Chondrocyte (in vitro differentiated cells): Measurements from ENCODE around the gene SPTBN1. TPM values are rescaled to one million over a fixed set of nuclear protein-coding genes. Genes with fewer than 3 reads are reported as not detected.
A peak's percentile ranks its signal among the peaks of the same experiment; 100 is the strongest.

Experiments
- DNase-seq: peaks from one replicate; pipeline ENCODE4 v3.0.0; 2021; ENCODE audit warnings: mixed read lengths, low spot score
- H3K27ac Mint-ChIP-seq: one replicate; pipeline ENCODE4 v1.8.0; 2021; ENCODE audit warnings: mild to moderate bottlenecking, moderate library complexity, mixed read lengths; ENCODE audit not compliant: unreplicated experiment
- H3K27me3 Mint-ChIP-seq: 2 replicates; pipeline ENCODE4 v1.8.0; 2021; ENCODE audit warnings: low read depth, mixed read lengths
- H3K36me3 Mint-ChIP-seq: 2 replicates; pipeline ENCODE4 v1.8.0; 2021; ENCODE audit warnings: low read depth, mixed read lengths
- H3K4me1 Mint-ChIP-seq: 2 replicates; pipeline ENCODE4 v1.8.0; 2021; ENCODE audit warnings: low read depth, mild to moderate bottlenecking, mixed read lengths
- H3K4me3 Mint-ChIP-seq: one replicate; pipeline ENCODE4 v1.8.0; 2021; ENCODE audit warnings: mild to moderate bottlenecking, moderate library complexity, mixed read lengths; ENCODE audit not compliant: unreplicated experiment
- H3K9me3 Mint-ChIP-seq: 2 replicates; pipeline ENCODE4 v1.8.0; 2021; ENCODE audit warnings: low read depth, mixed read lengths
- total RNA-seq: library from RNA; stranded (reverse); gene quantifications from 3 replicates; pipeline ENCODE4 v1.2.1, GENCODE V29; 2021
- TF ChIP-seq, protein P1 (sequence below): fragments of 200-600 bp; sonication (generic); IDR thresholded peaks from 2 replicates; pipeline ENCODE4 v1.5.0; 2021; ENCODE audit warnings: antibody characterized with exemption, mild to moderate bottlenecking, moderate library complexity

Gene SPTBN1
- total RNA-seq, 1 donor from 2014 or later, result 297 TPM

DNA sequence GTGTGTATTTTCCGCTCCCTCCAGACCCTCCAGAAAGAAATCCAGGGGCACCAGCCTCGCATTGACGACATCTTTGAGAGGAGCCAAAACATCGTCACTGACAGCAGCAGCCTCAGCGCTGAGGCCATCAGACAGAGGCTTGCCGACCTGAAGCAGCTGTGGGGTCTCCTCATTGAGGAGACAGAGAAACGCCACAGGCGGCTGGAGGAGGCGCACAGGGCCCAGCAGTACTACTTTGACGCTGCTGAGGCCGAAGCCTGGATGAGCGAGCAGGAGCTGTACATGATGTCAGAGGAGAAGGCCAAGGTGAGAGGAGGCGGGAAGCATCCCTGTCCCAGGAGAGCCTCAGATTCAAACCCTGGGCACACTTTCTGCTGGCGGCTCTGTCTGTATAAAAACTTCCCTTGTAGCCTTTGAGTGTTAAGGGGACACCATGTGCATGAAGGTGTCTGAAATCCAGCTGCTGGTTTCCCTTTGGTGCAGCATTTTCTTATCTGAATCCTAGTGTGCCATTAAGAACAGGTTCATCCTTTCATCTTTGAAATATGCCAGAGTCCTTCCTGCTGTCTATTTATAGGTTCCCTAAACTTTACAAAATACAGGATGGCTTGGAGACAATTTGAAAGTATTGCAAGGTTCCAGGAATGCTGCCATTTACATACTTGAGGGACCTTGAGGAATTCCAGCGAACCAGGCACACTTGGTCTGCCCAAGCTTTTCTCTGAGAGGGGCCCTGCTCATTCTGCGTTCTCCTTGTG, 190.2 kb downstream of the SPTBN1 start:
- no peaks in the 10 kb centered on the region for H3K4me1 Mint-ChIP-seq
- no peaks in the 10 kb centered on the region for H3K9me3 Mint-ChIP-seq
- DNase-seq, result no peak
- H3K27me3 Mint-ChIP-seq, result no peaks in the 10 kb centered on the region
- H3K27ac Mint-ChIP-seq, result no peak overlapping the region
- TF ChIP-seq, protein P1, sequence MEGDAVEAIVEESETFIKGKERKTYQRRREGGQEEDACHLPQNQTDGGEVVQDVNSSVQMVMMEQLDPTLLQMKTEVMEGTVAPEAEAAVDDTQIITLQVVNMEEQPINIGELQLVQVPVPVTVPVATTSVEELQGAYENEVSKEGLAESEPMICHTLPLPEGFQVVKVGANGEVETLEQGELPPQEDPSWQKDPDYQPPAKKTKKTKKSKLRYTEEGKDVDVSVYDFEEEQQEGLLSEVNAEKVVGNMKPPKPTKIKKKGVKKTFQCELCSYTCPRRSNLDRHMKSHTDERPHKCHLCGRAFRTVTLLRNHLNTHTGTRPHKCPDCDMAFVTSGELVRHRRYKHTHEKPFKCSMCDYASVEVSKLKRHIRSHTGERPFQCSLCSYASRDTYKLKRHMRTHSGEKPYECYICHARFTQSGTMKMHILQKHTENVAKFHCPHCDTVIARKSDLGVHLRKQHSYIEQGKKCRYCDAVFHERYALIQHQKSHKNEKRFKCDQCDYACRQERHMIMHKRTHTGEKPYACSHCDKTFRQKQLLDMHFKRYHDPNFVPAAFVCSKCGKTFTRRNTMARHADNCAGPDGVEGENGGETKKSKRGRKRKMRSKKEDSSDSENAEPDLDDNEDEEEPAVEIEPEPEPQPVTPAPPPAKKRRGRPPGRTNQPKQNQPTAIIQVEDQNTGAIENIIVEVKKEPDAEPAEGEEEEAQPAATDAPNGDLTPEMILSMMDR, result no peak
- peaks cover 58% of the 10 kb centered on the region for H3K36me3 Mint-ChIP-seq
- H3K4me3 Mint-ChIP-seq, result no peak overlapping the region

DNA sequence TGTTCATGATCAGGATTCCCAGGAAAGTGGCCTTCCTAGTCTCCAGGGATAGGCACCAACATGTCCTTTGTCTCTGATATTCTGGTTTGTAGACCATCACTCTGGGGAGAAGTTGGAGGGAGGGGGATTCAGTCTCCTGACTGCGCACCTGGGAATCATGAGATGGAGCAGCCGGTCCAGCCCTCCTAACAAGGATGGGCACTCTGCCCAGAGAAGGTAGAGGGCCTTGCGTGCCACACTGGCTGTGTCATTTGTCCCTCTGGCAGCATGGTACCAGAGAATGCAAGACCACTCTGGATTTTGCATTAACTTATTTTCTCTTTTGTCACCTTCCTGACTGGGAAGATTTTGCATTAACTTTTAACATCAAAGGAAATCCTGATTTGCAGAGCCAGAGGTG, 192.1 kb downstream of the SPTBN1 start:
- Mint-ChIP-seq H3K4me3 (no peak overlapping the region), H3K4me1 (no peaks in the 10 kb centered on the region)
- no peak for DNase-seq

DNA sequence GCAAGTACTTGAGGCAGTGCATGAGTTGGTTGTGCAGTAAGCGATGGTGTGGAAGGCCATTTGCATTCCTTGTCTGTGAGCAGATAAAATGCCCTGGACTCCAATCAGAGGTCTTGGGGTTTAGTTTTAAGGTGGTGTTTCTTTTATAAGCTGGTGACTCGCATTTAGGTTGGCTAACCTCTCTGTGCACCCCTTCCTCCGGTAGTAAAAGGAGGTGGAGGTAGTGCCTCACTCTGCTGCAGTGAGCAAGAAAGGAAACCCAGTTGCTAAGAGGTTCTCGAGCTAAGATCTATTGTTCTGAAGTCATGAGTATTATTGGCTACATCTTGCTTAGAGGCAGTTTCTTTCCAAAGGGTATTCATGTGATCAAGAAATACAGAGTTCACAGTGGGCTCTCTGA, 193.1 kb downstream of the SPTBN1 start:
- TF ChIP-seq, protein P1, result no peak
- no peak overlapping the region for H3K27ac Mint-ChIP-seq
- no peaks in the 10 kb centered on the region for H3K4me1 Mint-ChIP-seq
- no peaks in the 10 kb centered on the region for H3K27me3 Mint-ChIP-seq
- no peaks in the 10 kb centered on the region for H3K9me3 Mint-ChIP-seq
- no peak for DNase-seq
- H3K4me3 Mint-ChIP-seq, result no peak overlapping the region
- peaks cover 63% of the 10 kb centered on the region for H3K36me3 Mint-ChIP-seq

More for the DNA sequence above, 192.1 kb downstream of the SPTBN1 start:
- no peak overlapping the region for H3K27ac Mint-ChIP-seq
- H3K27me3 Mint-ChIP-seq, result no peaks in the 10 kb centered on the region
- H3K9me3 Mint-ChIP-seq, result no peaks in the 10 kb centered on the region
- H3K36me3 Mint-ChIP-seq, result peaks cover 60% of the 10 kb centered on the region
- TF ChIP-seq, protein P1, result no peak

DNA sequence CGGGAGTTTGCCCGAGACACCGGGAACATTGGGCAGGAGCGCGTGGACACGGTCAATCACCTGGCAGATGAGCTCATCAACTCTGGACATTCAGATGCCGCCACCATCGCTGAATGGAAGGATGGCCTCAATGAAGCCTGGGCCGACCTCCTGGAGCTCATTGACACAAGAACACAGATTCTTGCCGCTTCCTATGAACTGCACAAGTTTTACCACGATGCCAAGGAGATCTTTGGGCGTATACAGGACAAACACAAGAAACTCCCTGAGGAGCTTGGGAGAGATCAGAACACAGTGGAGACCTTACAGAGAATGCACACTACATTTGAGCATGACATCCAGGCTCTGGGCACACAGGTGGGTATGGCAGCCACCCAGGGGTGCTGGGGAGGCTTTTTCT, 193.5 kb downstream of the SPTBN1 start:
- TF ChIP-seq, protein P1, result no peak
- Mint-ChIP-seq H3K4me3 (no peak overlapping the region), H3K36me3 (peaks cover 62% of the 10 kb centered on the region), H3K27me3 (no peaks in the 10 kb centered on the region), H3K4me1 (no peaks in the 10 kb centered on the region), H3K27ac (no peak overlapping the region), H3K9me3 (no peaks in the 10 kb centered on the region)
- DNase-seq, result no peak

DNA sequence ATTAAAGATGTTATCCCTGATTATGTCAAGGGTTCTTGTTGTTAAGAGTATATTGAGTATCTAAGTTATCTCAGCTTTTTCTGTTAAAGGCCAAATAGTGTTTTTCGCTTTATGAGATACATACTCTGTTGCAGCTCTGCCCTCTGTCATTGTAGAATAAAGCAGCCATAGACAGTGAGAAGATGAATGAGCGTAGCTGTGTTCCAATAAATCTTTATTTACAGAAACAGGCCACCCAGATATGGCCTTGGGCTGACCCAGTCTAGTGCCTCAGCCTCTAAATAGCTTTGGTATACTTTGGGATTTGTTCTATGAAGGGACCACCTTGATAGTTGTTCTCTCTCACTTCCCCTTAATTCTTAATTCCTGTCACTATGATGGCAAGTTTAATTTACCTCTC, 194.5 kb downstream of the SPTBN1 start:
- no peaks in the 10 kb centered on the region for H3K4me1 Mint-ChIP-seq
- H3K4me3 Mint-ChIP-seq, result no peak overlapping the region

More for the DNA sequence above, 194.5 kb downstream of the SPTBN1 start:
- Mint-ChIP-seq H3K27me3 (no peaks in the 10 kb centered on the region), H3K27ac (peak overlapping the region; percentile 45), H3K9me3 (no peaks in the 10 kb centered on the region), H3K36me3 (peaks cover 66% of the 10 kb centered on the region)
- TF ChIP-seq, protein P1, result no peak
- DNase-seq, result no peak
